Small intestine (tissue), 7 donors: ENCODE measurements around the gene ATAD2B. TPM values are rescaled to one million over a fixed set of nuclear protein-coding genes. Genes with fewer than 3 reads are reported as not detected.
A peak's percentile ranks its signal among the peaks of the same experiment; 100 is the strongest.
"Not testable (repeated sequence)": the region's sequence is repeated elsewhere in the genome, so short reads cannot be mapped to it uniquely, and the experiment has no call there.

Source experiments
- DNase-seq, 2 donors: peaks; one replicate each; pipeline versions ENCODE4 v3.0.0 to v3.0.0-alpha.2; 2013
- FAIRE-seq: peaks from 2 replicates; lab custom pipeline; 2012; peaks lifted over from hg19 to GRCh38; lab: Jason Lieb, UNC
- H3K27ac ChIP-seq, 3 donors: one replicate each; pipeline ENCODE4 v1.5.1; 2013; ENCODE audit warnings: low read length in 2 of 3, mild to moderate bottlenecking in 2 of 3, control low read depth in 1 of 3, inconsistent platforms in 1 of 3, low read depth in 1 of 3, moderate library complexity in 1 of 3
- H3K27me3 ChIP-seq, 3 donors: one replicate each; pipeline ENCODE4 v1.6.1; 2013; ENCODE audit warnings: low read length in 3 of 3, inconsistent platforms in 1 of 3; ENCODE audit not compliant: control insufficient read depth in 3 of 3, insufficient read depth in 3 of 3
- H3K36me3 ChIP-seq, 3 donors: one replicate each; pipeline ENCODE4 v1.6.1; 2013; ENCODE audit warnings: low read length in 3 of 3, inconsistent platforms in 1 of 3, low read depth in 1 of 3, mild to moderate bottlenecking in 1 of 3, moderate library complexity in 1 of 3; ENCODE audit not compliant: control insufficient read depth in 3 of 3, insufficient read depth in 2 of 3
- H3K4me1 ChIP-seq, 3 donors: one replicate each; pipeline ENCODE4 v1.6.1; 2013; ENCODE audit warnings: low read length in 2 of 3, inconsistent platforms in 1 of 3, low read depth in 1 of 3, mild to moderate bottlenecking in 1 of 3, moderate library complexity in 1 of 3; ENCODE audit not compliant: control insufficient read depth in 3 of 3, insufficient read depth in 2 of 3
- H3K4me3 ChIP-seq, 3 donors: one replicate each; pipeline ENCODE4 v1.5.1; 2013; ENCODE audit warnings: low read length in 3 of 3, control low read depth in 1 of 3, inconsistent platforms in 1 of 3, low read depth in 1 of 3, mild to moderate bottlenecking in 1 of 3, moderate library complexity in 1 of 3
- H3K9me3 ChIP-seq, 2 donors: one replicate each; pipeline ENCODE4 v1.6.1; 2013; ENCODE audit warnings: low read depth in 1 of 2, low read length in 1 of 2; ENCODE audit not compliant: control insufficient read depth in 2 of 2, insufficient read depth in 1 of 2
- WGBS, 3 donors: extraction: QIAGEN DNeasy Blood & Tissue Kit; methylation state at CpG; one replicate each; pipeline ENCODE4 v1.1.7; 2013; 5-methylcytosine and 5-hydroxymethylcytosine counted together
- polyA plus RNA-seq, 4 donors: library from polyadenylated mRNA; stranded (reverse) in 3 of 4; unstranded in 1 of 4; fragments of 200-250 nt in 3 of 4; fragments of 120-200 nt in 1 of 4; gene quantifications; one replicate each; pipeline versions ENCODE4 v1.2.1 to v1.2.3, GENCODE V29; 2013
- donor health status: healthy with polysubstance abuse.
- donor health status: control.
- donor health status: control.
- donor health status: Bipolar disorder and iron deficiency.
- donor health status: healthy.

The ATAD2B gene
- polyA plus RNA-seq, 4 donors, result 4.0 to 12.3 (median 6.9) TPM

DNA sequence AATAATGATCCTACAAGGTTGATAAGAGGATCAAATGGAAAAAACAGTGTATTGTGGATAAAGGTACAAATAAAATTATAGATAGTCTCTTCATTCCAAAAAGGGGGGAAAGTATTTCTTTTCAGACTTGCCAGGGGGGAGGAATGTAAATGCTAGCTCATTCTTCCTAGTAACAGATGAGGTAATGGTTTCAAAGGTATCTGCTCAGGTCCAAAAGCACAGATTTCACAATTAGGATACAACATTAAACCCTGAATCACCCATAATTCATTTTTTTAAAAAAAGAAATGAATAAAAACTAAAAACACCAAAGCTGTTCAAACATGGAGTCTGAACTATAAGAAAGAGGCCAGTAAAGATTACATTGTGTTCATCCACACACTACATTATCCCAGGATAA lies 142.0 kb downstream of the ATAD2B start:
- DNase-seq (peak in 1 of 2 donors; percentile 26), FAIRE-seq (no peak)
- H3K9me3 ChIP-seq, result no peaks in the 10 kb centered on the region
- H3K4me1 ChIP-seq, result peaks cover 0 to 2% (median 0%) of the 10 kb centered on the region in 3 donors
- H3K27me3 ChIP-seq, result no peaks in the 10 kb centered on the region
- no peak overlapping the region for H3K4me3 ChIP-seq
- peaks cover 0 to 9% (median 3%) of the 10 kb centered on the region in 3 donors for H3K36me3 ChIP-seq
- H3K27ac ChIP-seq, result no peak overlapping the region

DNA sequence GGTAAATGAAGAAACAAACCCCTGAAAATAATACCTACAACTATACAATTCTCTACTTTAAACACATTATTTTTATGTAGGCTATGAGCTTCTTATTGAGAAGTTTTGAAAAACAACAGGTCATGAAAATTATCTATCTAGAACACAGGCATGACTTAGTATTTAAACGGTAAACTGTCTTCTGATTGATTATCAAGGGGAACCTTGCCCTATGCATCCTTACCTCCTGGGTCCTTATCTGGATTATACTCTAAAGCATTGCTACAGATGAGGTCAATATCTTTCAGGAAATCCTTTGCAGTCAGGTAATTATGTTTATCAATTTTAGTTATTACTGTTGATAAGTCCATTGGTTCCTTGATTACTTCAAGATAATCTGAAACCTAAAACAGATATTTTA lies 144.3 kb downstream of the ATAD2B start:
- 26 to 53% (median 29%) methylated on average over 1 of the region's 1 CpG for WGBS, 3 donors
- no peaks in the 10 kb centered on the region for H3K27me3 ChIP-seq
- no peak overlapping the region for H3K4me3 ChIP-seq
- DNase-seq (peak in 1 of 2 donors; percentile 37), FAIRE-seq (peak; percentile 23)
- peaks cover 2 to 11% (median 6%) of the 10 kb centered on the region in 3 donors for H3K36me3 ChIP-seq
- no peaks in the 10 kb centered on the region for H3K4me1 ChIP-seq
- no peak overlapping the region for H3K27ac ChIP-seq
- H3K9me3 ChIP-seq, result no peaks in the 10 kb centered on the region

DNA sequence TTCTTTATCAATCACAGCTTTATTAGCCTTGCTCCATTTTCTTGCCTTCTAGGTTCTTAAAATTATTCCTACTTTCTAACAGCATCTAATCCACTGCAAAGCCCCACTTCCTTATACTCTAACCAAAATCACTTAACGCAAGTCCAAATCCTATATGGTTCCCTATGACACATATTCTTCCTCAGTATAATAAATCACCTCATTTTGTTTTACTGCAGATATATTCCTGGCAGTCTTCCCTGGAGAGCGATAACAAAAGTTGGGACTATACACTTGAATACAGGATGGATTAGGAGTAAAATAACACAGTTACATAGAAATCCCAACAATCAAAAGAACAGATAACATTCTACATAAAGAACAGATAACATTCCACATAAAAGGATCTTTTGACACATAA lies 144.8 kb downstream of the ATAD2B start:
- no peak overlapping the region for H3K27ac ChIP-seq
- peaks cover 4 to 11% (median 6%) of the 10 kb centered on the region in 3 donors for H3K36me3 ChIP-seq
- H3K27me3 ChIP-seq, result no peaks in the 10 kb centered on the region
- FAIRE-seq, result no peak
- H3K4me3 ChIP-seq, result no peak overlapping the region
- no peaks in the 10 kb centered on the region for H3K4me1 ChIP-seq
- H3K9me3 ChIP-seq, result no peaks in the 10 kb centered on the region
- DNase-seq, result peak in 1 of 2 donors; percentile 22
- 20 to 69% (median 41%) methylated on average over 2 of the region's 2 CpGs for WGBS, 3 donors

DNA sequence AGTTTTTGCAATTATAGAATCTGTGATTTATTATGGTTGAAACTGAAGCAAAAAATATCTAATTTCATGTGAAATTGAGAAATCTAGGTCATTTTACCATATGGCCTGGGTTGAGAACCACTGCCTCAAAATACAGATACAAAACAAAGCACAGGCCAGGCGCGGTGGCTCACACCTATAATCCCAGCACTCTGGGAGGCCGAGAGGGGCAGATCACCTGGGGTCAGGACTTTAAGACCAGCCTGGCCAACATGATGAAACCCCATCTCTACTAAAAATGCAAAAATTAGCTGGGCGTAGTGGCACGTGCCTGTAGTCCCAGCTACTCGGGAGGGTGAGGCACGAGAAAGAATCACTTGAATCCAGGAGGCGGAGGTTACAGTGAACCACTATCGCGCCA lies 146.5 kb downstream of the ATAD2B start:
- not testable (repeated sequence) for H3K27ac ChIP-seq, H3K4me1 ChIP-seq, H3K27me3 ChIP-seq, H3K4me3 ChIP-seq, DNase-seq, H3K9me3 ChIP-seq, FAIRE-seq
- 97 to 99% (median 98%) methylated on average over 10 of the region's 10 CpGs for WGBS, 3 donors
- peaks cover 3 to 11% (median 4%) of the 10 kb centered on the region in 3 donors for H3K36me3 ChIP-seq

DNA sequence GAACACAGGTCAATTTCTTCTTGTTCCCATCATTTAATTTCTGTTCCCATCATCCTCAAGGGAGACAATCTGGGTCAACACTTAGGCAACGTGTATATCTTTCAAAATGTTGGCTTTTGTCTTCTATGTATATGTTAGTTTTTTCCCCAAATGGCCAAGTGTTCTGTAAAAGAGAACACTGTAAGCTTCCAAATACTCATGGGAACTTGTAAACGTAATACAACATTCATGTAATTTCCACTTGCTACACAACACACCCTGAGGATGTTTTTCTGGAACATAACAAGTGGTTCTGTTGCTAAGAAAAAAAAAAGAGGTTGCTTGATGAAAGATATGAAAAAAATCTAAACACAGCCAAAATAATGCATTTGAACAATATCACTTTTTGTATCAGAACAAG lies 149.1 kb downstream of the ATAD2B start:
- Histone ChIP-seq H3K27ac (no peak overlapping the region), H3K27me3 (no peaks in the 10 kb centered on the region), H3K4me3 (no peak overlapping the region), H3K9me3 (no peaks in the 10 kb centered on the region), H3K36me3 (peaks cover 3 to 22% (median 6%) of the 10 kb centered on the region in 3 donors), H3K4me1 (no peaks in the 10 kb centered on the region)
- FAIRE-seq, result no peak
- DNase-seq, result no peak
- 74 to 91% (median 91%) methylated on average over 2 of the region's 2 CpGs for WGBS, 3 donors

DNA sequence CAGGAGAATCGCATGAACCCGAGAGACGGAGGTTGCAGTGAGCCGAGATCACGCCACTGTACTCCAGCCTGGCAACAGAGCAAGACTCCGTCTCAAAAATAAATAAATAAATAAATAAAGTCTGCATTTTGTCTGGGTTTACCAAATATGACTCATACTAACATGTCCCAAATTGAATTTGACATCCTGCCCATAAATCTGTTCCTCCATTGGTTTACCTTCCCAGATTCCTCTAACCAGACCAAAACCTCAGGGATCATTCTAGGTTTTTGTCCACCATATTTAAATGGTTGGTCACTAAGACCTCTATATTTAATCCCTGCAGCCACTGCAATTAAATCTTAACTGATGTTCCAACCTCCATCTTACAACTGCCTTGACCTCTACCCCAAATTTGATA lies 150.9 kb downstream of the ATAD2B start:
- no peaks in the 10 kb centered on the region for H3K27me3 ChIP-seq
- H3K4me1 ChIP-seq, result no peaks in the 10 kb centered on the region
- H3K9me3 ChIP-seq, result no peaks in the 10 kb centered on the region
- no peak for DNase-seq
- H3K36me3 ChIP-seq, result peaks cover 9 to 27% (median 11%) of the 10 kb centered on the region in 3 donors
- no peak overlapping the region for H3K4me3 ChIP-seq
- no peak for FAIRE-seq
- 96 to 98% (median 97%) methylated on average over 6 of the region's 6 CpGs for WGBS, 3 donors
- H3K27ac ChIP-seq, result no peak overlapping the region

DNA sequence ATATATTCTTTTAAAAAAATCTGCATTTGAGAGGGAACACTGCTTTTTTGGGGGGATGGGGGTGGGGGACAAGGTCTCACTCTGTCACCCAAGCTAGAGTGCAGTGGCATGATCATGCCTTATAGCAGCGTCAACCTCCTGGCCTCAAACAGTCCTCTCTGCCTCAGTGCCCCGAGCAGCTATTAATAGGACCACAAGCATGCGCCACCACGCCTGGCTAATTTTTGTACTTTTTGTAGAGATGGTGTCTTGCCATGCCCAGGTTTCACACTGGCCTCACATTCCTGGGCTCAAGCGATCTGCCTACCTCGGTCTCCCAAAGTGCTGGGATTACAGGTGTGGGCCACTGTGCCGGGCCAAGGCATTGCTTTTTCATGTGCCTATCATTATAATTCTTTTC lies 154.2 kb downstream of the ATAD2B start:
- no peaks in the 10 kb centered on the region for H3K4me1 ChIP-seq
- no peak overlapping the region for H3K27ac ChIP-seq
- 95% methylated on average over 7 of the region's 7 CpGs for WGBS, 3 donors
- DNase-seq (no peak), FAIRE-seq (no peak)
- no peak overlapping the region for H3K4me3 ChIP-seq
- no peaks in the 10 kb centered on the region for H3K27me3 ChIP-seq
- peaks cover 6 to 23% (median 10%) of the 10 kb centered on the region in 3 donors for H3K36me3 ChIP-seq
- H3K9me3 ChIP-seq, result no peaks in the 10 kb centered on the region

DNA sequence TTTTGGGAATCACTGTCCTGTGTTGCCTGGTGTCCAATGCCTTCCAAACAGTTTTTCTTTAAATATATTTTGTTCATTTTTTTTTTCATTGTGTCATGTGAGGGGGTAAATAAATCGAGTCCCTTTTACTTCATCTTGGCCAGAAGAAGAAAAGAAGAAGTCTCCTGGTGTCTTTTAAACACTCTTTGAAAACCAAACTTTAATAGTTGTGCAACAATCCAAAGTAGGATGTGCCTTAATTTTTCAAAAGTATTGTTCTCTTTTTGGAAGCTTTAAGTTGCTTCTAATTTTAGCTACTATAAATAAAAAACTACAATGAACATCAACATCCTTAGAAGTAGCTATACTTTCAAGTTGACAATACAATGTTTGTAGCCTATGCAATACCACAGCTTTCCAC lies 154.9 kb downstream of the ATAD2B start:
- Histone ChIP-seq H3K27ac (no peak overlapping the region), H3K27me3 (no peaks in the 10 kb centered on the region), H3K9me3 (no peaks in the 10 kb centered on the region), H3K4me3 (no peak overlapping the region), H3K36me3 (peaks cover 6 to 23% (median 8%) of the 10 kb centered on the region in 3 donors), H3K4me1 (no peaks in the 10 kb centered on the region)
- WGBS, 3 donors, result 80 to 93% (median 88%) methylated on average over 1 of the region's 1 CpG
- FAIRE-seq (no peak), DNase-seq (no peak)

DNA sequence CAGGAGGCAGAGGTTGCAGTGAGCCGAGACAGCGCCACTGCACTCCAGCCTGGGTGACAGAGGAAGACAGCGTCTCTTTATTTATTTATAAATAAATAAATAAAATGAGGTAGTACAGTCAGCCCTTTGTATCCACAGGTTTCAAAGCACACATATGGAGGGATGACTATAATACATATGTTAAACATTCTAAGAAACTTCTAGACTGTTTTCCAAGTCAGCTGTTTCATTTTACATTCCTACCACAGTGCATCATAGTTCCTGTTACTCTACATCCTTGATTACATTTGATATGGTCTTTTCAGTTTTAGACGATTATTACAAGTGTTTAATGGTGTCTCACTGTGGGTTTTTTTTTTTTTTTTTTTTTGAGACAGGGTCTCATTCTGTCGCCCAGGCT lies 157.6 kb downstream of the ATAD2B start:
- no peak for FAIRE-seq
- no peak overlapping the region for H3K4me3 ChIP-seq

More for the DNA sequence above, 157.6 kb downstream of the ATAD2B start:
- no peak for DNase-seq
- no peaks in the 10 kb centered on the region for H3K4me1 ChIP-seq
- no peak overlapping the region for H3K27ac ChIP-seq
- peaks cover 6 to 20% (median 8%) of the 10 kb centered on the region in 3 donors for H3K36me3 ChIP-seq
- no peaks in the 10 kb centered on the region for H3K27me3 ChIP-seq
- H3K9me3 ChIP-seq, result no peaks in the 10 kb centered on the region
- 96 to 99% (median 97%) methylated on average over 5 of the region's 5 CpGs for WGBS, 3 donors
